GM12878 (cell line): ENCODE measurements around the gene NPL. TPM values are rescaled to one million over a fixed set of nuclear protein-coding genes. Genes with fewer than 3 reads are reported as not detected.
A peak's percentile ranks its signal among the peaks of the same experiment; 100 is the strongest.

Source experiments
- BMI1 ChIP-seq: fragments of 450-650 bp; IDR thresholded peaks from 2 replicates; pipeline ENCODE4 v1.6.1; 2016; ENCODE audit warnings: mild to moderate bottlenecking, moderate library complexity, borderline replicate concordance
- CHD1 ChIP-seq: IDR thresholded peaks from 2 replicates; pipeline ENCODE4 v1.6.1; 2012; ENCODE audit warnings: low read depth, low read length, improper control_type of control experiment
- CREM ChIP-seq: IDR thresholded peaks from 2 replicates; pipeline ENCODE4 v1.6.1; 2014; ENCODE audit warnings: antibody characterized with exemption, low read depth
- CTCF ChIP-seq, 3 experiments: IDR thresholded peaks in 2 of 3; conservative IDR thresholded peaks in 1 of 3; 2 replicates each; pipeline ENCODE4 v1.5.1; 2011; ENCODE audit warnings: low read depth in 3 of 3, low read length in 3 of 3, mild to moderate bottlenecking in 3 of 3, control low read depth in 2 of 3, moderate library complexity in 2 of 3, inconsistent platforms in 1 of 3, mixed read lengths in 1 of 3; ENCODE audit not compliant: control insufficient read depth in 2 of 3, insufficient read depth in 1 of 3; ENCODE audit errors: extremely low read depth in 1 of 3
- E2F4 ChIP-seq: IDR thresholded peaks from 2 replicates; pipeline ENCODE4 v1.6.1; 2012; ENCODE audit warnings: low read depth, low read length, improper control_type of control experiment
- ESRRA ChIP-seq: IDR thresholded peaks from 2 replicates; pipeline ENCODE4 v1.6.1; 2012; ENCODE audit warnings: mild to moderate bottlenecking, low read length, improper control_type of control experiment
- HDAC2 ChIP-seq: fragments of 200-600 bp; sonication (generic); IDR thresholded peaks from 2 replicates; pipeline ENCODE4 v1.6.1; 2017
- HDAC6 ChIP-seq: fragments of 200-600 bp; sonication (generic); IDR thresholded peaks from one replicate; pipeline ENCODE4 v1.8.0; 2017; ENCODE audit warnings: antibody characterized with exemption; ENCODE audit not compliant: unreplicated experiment
- IKZF2 ChIP-seq, 2 experiments: fragments of 450-650 bp; IDR thresholded peaks; 2 replicates each; pipeline ENCODE4 v1.6.1; 2017; ENCODE audit warnings: mild to moderate bottlenecking in 2 of 2, moderate library complexity in 2 of 2
- IRF4 ChIP-seq: IDR thresholded peaks from 2 replicates; pipeline ENCODE4 v1.6.1; 2011; ENCODE audit warnings: low read depth, low read length
- JUND ChIP-seq: IDR thresholded peaks from 2 replicates; pipeline ENCODE4 v1.6.1; 2012; ENCODE audit warnings: low read depth, mild to moderate bottlenecking, low read length, improper control_type of control experiment, moderate library complexity
- RUNX3 ChIP-seq: IDR thresholded peaks from 2 replicates; pipeline ENCODE4 v1.6.1; 2012; ENCODE audit warnings: low read length, inconsistent platforms
- SIN3A ChIP-seq: IDR thresholded peaks from 2 replicates; pipeline ENCODE4 v1.6.1; 2012; ENCODE audit warnings: low read depth, low read length, improper control_type of control experiment
- SMAD1 ChIP-seq: fragments of 450-650 bp; IDR thresholded peaks from 2 replicates; pipeline ENCODE4 v1.6.1; 2018; ENCODE audit warnings: mild to moderate bottlenecking, low read depth; ENCODE audit not compliant: partially characterized antibody
- SMC3 ChIP-seq: IDR thresholded peaks from 2 replicates; pipeline ENCODE4 v1.6.1; 2011; ENCODE audit warnings: low read length, improper control_type of control experiment, borderline replicate concordance
- SREBF2 ChIP-seq: IDR thresholded peaks from 2 replicates; pipeline ENCODE4 v1.6.1; 2012; ENCODE audit warnings: mild to moderate bottlenecking, low read length
- TAF1 ChIP-seq: IDR thresholded peaks from 2 replicates; pipeline ENCODE4 v1.6.1; 2011; ENCODE audit warnings: mild to moderate bottlenecking, low read depth, low read length, borderline replicate concordance
- TBL1XR1 ChIP-seq: IDR thresholded peaks from 2 replicates; pipeline ENCODE4 v1.6.1; 2012; ENCODE audit warnings: low read depth, low read length, improper control_type of control experiment
- TCF12 ChIP-seq: IDR thresholded peaks from 2 replicates; pipeline ENCODE4 v1.6.1; 2011; ENCODE audit warnings: low read depth, mild to moderate bottlenecking, low read length
- ZBTB4 ChIP-seq: fragments of 450-650 bp; formaldehyde crosslinking; IDR thresholded peaks from 2 replicates; pipeline ENCODE4 v1.4.0; 2022; ENCODE audit warnings: mild to moderate bottlenecking, moderate library complexity
- ZNF207 ChIP-seq: fragments of 450-650 bp; IDR thresholded peaks from 2 replicates; pipeline ENCODE4 v1.6.1; 2014; ENCODE audit warnings: antibody characterized with exemption, mild to moderate bottlenecking, borderline replicate concordance
- ZNF24 ChIP-seq: fragments of 450-650 bp; IDR thresholded peaks from 2 replicates; pipeline ENCODE4 v1.6.1; 2017; ENCODE audit warnings: antibody characterized with exemption, mild to moderate bottlenecking
- ZNF274 ChIP-seq: IDR thresholded peaks from one replicate; pipeline ENCODE4 v1.8.0; 2011; ENCODE audit not compliant: insufficient read length, insufficient read depth
- polyA plus RNA-seq, 11 experiments: library from polyadenylated mRNA; depleted of rRNA in 4 of 11; unstranded in 6 of 11; stranded (reverse) in 5 of 11; fragments of >200 nt; fragmentation: Nextera tagmentation in 4 of 11; fragmentation: Illumina TruSeq in 1 of 11; extraction: Ambion mirVana in 4 of 11; extraction: Trizol in 1 of 11; gene quantifications; 1 replicate in 1 of 11; 2 replicates in 10 of 11; pipeline versions ENCODE4 v1.2.1 to v1.2.3, GENCODE V29; 2011 to 2016; ENCODE audit warnings: inconsistent platforms in 2 of 11, missing spikeins in 2 of 11, low read depth in 1 of 11
- total RNA-seq, 4 experiments: library from RNA; depleted of rRNA in 3 of 4; stranded (reverse); fragments of >200 nt in 3 of 4; fragmentation: Illumina TruSeq in 1 of 4; extraction: Trizol in 1 of 4; gene quantifications; 2 replicates each; pipeline versions ENCODE4 v1.2.1 to v1.2.3, GENCODE V29; 2013 to 2021

The NPL gene
- total and polyA plus RNA-seq, 10 of the 15 experiments (the other 5 are each of a cell fraction or from before 2014, with no cell fraction given): 5.3 to 19.2 (median 10.0) TPM

- TF ChIP-seq CTCF (IDR thresholded peaks at IDR 0.05 in 2 of 3, conservative IDR thresholded peaks at IDR 0.05 in 1 of 3; ENCODE audit: control insufficient read depth in 2 of 3, extremely low read depth in 1 of 3, insufficient read depth in 1 of 3, low read depth in 3 of 3, low read length in 3 of 3) (peak in 2 of 3 experiments; percentile 6 to 27; a peak in 2 of 6 replicates), ZNF207 (no peak), ESRRA (no peak), IKZF2 (IDR thresholded peaks at IDR 0.05) (no peak), IRF4 (no peak), TBL1XR1 (peak; percentile 29), ZNF24 (peak; percentile 60; the same call in 1 of the 2 replicates), JUND (no peak), SIN3A (peak; percentile 65), E2F4 (peak; percentile 51; the same call in 1 of the 2 replicates), TAF1 (peak; percentile 86), RUNX3 (peak; percentile 35; the same call in 1 of the 2 replicates), SREBF2 (no peak), ZBTB4 (CRISPR knock-in tag) (no peak), CHD1 (0 out of 2 replicates have a peak, but pooled peaks have one; percentile 66), HDAC6 (no peak), SMAD1 (no peak), SMC3 (no peak), BMI1 (peak; percentile 1; the same call in 1 of the 2 replicates), CREM (peak; percentile 3; the same call in 1 of the 2 replicates), TCF12 (peak; percentile 2; the same call in 1 of the 2 replicates), ZNF274 (no peak), HDAC2 (no peak)
Measured at GRCh38 chr1:182839209-182840066, 49.9 kb downstream of the NPL start, which contains the start of gene DHX9 (continued).
